Smooth muscle cell of trachea (primary cell): ENCODE data around the gene NEURL4. TPM values are rescaled to one million over a fixed set of nuclear protein-coding genes. Genes with fewer than 3 reads are reported as not detected.

Experiments used
- total RNA-seq: library from RNA; depleted of rRNA; stranded (reverse); fragments of >200 nt; gene quantifications from 2 replicates; pipeline ENCODE4 v1.2.1, GENCODE V29; 2014

Gene NEURL4
- total RNA-seq = 20.2 and 23.5 TPM in 2 replicates

GRCh38 chr17:7328840-7329373, at the start of gene NEURL4:
Gene NEURL4 (minus strand): TSS chr17:7329335. CDS start chr17:7329312, 23 bp downstream.

GRCh38 chr17:7355053-7355452, 25.9 kb upstream of the NEURL4 start, which contains the start of gene TMEM95:
Gene TMEM95 (plus strand): TSS chr17:7355156. CDS start chr17:7355205, 49 bp downstream.

GRCh38 chr17:7351665-7352502, 22.7 kb upstream of the NEURL4 start, which contains the start of gene KCTD11:
Gene KCTD11 (plus strand): TSS chr17:7352162.

GRCh38 chr17:7336240-7337175, 7.4 kb upstream of the NEURL4 start, which contains the start of gene ACAP1:
Gene ACAP1 (plus strand): TSS chr17:7336529. CDS start chr17:7336735, 206 bp downstream.

GRCh38 chr17:7314719-7315569, 14.2 kb downstream of the NEURL4 start, which contains the start of gene GPS2:
Gene GPS2 (minus strand): TSS chr17:7315360. CDS start chr17:7315052, 308 bp downstream.

GRCh38 chr17:7306911-7307685, 22.0 kb downstream of the NEURL4 start, which contains the start of gene EIF5A:
Gene EIF5A (plus strand): TSS chr17:7307628. CDS start chr17:7309636, 2,008 bp downstream.

GRCh38 chr17:7294614-7295153, 34.5 kb downstream of the NEURL4 start, which contains the start of gene YBX2:
Gene YBX2 (minus strand): TSS chr17:7294639. CDS start chr17:7294500, 139 bp downstream.

GRCh38 chr17:7281074-7281952, 47.8 kb downstream of the NEURL4 start, which contains the start of gene SLC2A4:
Gene SLC2A4 (plus strand): TSS chr17:7281718. CDS start chr17:7281935, 217 bp downstream.

Other genes with a start within 250 kb of the NEURL4 start
- gene CLEC10A, start 249.1 kb downstream of the NEURL4 start, total RNA-seq = not detected in 2 replicates
- not detected in 2 replicates for gene ASGR2, start 214.5 kb downstream of the NEURL4 start, total RNA-seq
- gene ASGR1, start 150.0 kb downstream of the NEURL4 start, total RNA-seq = 1.2 and 1.3 TPM in 2 replicates
- gene DLG4, start 109.5 kb downstream of the NEURL4 start, total RNA-seq = 17.6 and 27.3 TPM in 2 replicates
- gene ACADVL, start 109.4 kb downstream of the NEURL4 start, total RNA-seq = 236 and 357 TPM in 2 replicates
- 84.8 and 108 TPM in 2 replicates for gene DVL2, start 94.8 kb downstream of the NEURL4 start, total RNA-seq
- 47.3 and 68.5 TPM in 2 replicates for gene PHF23, start 89.9 kb downstream of the NEURL4 start, total RNA-seq
- gene GABARAP, start 86.9 kb downstream of the NEURL4 start, total RNA-seq = 199 and 406 TPM in 2 replicates
- 35.2 and 41.6 TPM in 2 replicates for gene CTDNEP1, start 77.6 kb downstream of the NEURL4 start, total RNA-seq
- 24.6 and 25.6 TPM in 2 replicates for gene ELP5, start 77.1 kb downstream of the NEURL4 start, total RNA-seq
- 4.1 and 6.5 TPM in 2 replicates for gene CLDN7, start 66.9 kb downstream of the NEURL4 start, total RNA-seq
- 0.17 and 0.44 TPM in 2 replicates for gene SLC2A4, start 47.6 kb downstream of the NEURL4 start, total RNA-seq
- gene YBX2, start 34.7 kb downstream of the NEURL4 start, total RNA-seq = 0.17 and 0.29 TPM in 2 replicates
- gene EIF5A, start 21.7 kb downstream of the NEURL4 start, total RNA-seq = 469 and 682 TPM in 2 replicates
- gene GPS2, start 14.0 kb downstream of the NEURL4 start, total RNA-seq = 40.1 and 47.6 TPM in 2 replicates
- gene ACAP1, start 7.2 kb upstream of the NEURL4 start, total RNA-seq = 0.58 and 0.99 TPM in 2 replicates
- gene KCTD11, start 22.8 kb upstream of the NEURL4 start, total RNA-seq = 6.1 and 13.1 TPM in 2 replicates
- gene TMEM95, start 25.8 kb upstream of the NEURL4 start, total RNA-seq = not detected in 2 replicates
- 0.66 and 0.73 TPM in 2 replicates for gene TNK1, start 51.8 kb upstream of the NEURL4 start, total RNA-seq
- 38.7 and 48.1 TPM in 2 replicates for gene PLSCR3, start 65.2 kb upstream of the NEURL4 start, total RNA-seq
- 95.8 and 132 TPM in 2 replicates for gene TMEM256, start 74.8 kb upstream of the NEURL4 start, total RNA-seq
- 16.1 and 18.2 TPM in 2 replicates for gene NLGN2, start 78.5 kb upstream of the NEURL4 start, total RNA-seq
- gene SPEM1, start 91.0 kb upstream of the NEURL4 start, total RNA-seq = not detected in 2 replicates
- gene SPEM2, start 96.3 kb upstream of the NEURL4 start, total RNA-seq = not detected in 2 replicates
- not detected in 2 replicates for gene SPEM3, start 99.5 kb upstream of the NEURL4 start, total RNA-seq
- gene TMEM102, start 106.1 kb upstream of the NEURL4 start, total RNA-seq = 1.3 and 1.9 TPM in 2 replicates
- 0.58 and 2.8 TPM in 2 replicates for gene FGF11, start 110.2 kb upstream of the NEURL4 start, total RNA-seq
- gene CHRNB1, start 115.7 kb upstream of the NEURL4 start, total RNA-seq = 6.8 and 10.3 TPM in 2 replicates
- gene ZBTB4, start 150.3 kb upstream of the NEURL4 start, total RNA-seq = 27.8 and 44.8 TPM in 2 replicates
- not detected in 2 replicates for gene SLC35G6, start 152.1 kb upstream of the NEURL4 start, total RNA-seq
- gene POLR2A, start 155.0 kb upstream of the NEURL4 start, total RNA-seq = 104 and 111 TPM in 2 replicates
- 17.0 and 18.4 TPM in 2 replicates for gene TNFSF12, start 219.7 kb upstream of the NEURL4 start, total RNA-seq
- 2.0 and 2.2 TPM in 2 replicates for gene TNFSF13, start 229.4 kb upstream of the NEURL4 start, total RNA-seq
- gene SENP3, start 232.6 kb upstream of the NEURL4 start, total RNA-seq = 59.2 and 68.1 TPM in 2 replicates